Left hindlimb (tissue), 1 donor: Measurements from ENCODE around the gene GGT1.
A peak's percentile ranks its signal among the peaks of the same experiment; 100 is the strongest.
"Not testable (repeated sequence)": the region's sequence is repeated elsewhere in the genome, so short reads cannot be mapped to it uniquely, and the experiment has no call there.

Source experiments
- DNase-seq: peaks from one replicate; pipeline ENCODE4 v3.0.0-alpha.2; 2018

Gene GGT1

DNA sequence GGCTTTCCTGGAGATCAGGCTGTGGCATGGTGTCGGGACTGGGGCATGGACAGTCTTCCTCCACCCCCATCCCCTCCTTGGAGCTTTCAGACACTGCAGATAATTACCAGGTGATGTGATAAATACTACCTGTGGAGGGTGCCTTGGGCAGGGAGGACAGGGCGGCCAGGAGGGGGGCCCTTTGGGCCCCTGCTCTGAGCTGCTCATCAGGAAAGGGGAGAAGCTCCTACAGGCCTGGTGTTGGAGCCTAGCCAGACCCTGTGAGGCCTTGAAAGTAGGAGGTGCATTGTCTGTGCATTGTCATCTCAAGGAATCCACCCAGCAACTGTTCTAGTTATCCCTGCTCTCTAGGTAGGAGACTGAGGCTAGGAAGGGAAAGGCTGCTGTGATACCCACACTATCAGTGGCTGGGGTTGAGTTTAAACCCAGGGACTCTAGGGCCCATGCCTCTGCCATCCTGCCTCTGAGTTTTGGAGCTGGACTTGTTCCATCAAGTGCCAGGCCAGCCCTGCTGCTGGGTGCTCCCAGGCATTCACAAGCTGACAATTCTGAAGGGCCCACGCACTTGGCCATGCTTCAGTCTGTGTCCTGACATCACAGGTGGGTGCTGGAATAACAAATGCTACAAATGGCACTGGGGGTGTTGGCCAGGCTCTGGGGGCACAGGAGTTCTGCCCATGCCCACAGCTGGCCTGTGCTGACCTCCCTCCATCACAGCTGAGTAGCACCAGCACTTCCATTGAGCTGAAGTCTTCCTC is 2.9 kb upstream of the GGT1 start:
- DNase-seq, result not testable (repeated sequence)

DNA sequence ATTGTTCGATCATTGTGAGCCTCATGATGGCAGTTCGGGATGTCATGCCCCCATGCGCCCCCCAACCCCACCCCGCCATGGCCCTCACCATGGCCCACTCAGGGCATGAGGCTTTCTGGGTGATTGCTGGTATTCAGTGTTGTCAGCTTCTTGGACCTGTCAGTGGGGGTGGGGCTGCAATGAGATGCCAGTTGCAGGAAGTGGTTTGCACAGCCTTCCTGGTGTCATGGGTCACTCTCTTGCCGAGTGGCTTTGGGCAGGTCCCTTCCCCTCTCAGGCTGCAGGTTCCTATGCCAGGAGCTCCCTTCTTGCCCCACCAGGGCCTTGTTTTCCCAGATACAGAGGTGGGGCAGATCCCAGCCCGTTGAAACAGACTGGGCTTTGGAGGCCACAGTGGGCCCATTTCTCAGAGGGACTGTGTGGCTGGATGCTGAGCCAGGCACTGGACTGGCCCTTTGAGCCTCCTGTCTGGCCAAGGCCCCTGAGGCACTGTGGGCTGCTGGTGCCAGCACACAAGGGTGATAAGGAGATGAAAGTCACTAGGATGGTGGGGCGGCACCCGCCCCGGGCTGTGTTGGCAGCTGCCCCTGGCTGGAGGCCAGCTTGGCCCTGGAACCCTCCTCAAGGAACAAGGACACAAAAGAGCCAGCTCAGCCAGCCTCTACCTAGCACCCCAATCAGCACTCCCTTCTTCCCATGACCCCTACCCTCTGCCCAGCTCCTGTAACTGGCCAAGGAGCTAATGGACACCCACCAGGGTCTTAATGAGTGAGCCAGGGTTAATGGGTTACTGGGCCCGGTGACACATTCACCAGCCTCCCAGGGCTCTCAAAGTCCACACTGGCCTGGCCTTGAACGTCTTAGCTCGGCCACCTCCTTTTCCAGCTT is 1.5 kb upstream of the GGT1 start:
- DNase-seq, result no peak

DNA sequence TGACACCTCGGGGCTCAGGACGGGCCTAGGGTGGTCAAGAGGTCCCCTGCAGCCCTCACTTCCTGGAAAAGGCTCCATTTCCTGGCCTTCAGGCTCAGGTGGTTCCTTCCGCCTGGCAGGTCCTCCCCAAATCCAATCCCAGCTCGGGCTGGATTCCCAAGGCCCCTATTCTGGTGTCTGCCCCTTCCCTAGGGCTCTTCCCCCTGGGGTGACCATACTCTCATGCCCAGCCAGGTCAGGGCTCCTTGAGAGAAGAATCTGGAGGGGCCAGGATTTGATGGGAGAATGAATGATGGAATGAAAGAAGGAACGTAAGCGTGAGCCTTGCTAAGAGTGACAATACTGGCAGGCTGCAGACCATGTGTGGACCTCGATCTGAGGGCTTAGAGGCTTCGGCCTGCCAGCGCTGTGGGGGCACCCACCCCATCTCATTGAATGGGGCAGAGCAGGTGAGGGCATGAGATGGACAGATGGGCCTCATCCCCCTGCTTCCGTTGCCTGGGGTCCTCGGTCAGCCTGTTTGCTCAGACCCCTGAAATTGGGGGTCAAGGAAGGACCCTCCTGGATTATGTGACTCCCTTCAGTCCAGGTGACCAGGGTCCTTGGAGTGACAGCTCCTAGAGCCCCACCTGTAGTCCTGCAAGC is 766 bp upstream of the GGT1 start:
- DNase-seq, result not testable (repeated sequence)

DNA sequence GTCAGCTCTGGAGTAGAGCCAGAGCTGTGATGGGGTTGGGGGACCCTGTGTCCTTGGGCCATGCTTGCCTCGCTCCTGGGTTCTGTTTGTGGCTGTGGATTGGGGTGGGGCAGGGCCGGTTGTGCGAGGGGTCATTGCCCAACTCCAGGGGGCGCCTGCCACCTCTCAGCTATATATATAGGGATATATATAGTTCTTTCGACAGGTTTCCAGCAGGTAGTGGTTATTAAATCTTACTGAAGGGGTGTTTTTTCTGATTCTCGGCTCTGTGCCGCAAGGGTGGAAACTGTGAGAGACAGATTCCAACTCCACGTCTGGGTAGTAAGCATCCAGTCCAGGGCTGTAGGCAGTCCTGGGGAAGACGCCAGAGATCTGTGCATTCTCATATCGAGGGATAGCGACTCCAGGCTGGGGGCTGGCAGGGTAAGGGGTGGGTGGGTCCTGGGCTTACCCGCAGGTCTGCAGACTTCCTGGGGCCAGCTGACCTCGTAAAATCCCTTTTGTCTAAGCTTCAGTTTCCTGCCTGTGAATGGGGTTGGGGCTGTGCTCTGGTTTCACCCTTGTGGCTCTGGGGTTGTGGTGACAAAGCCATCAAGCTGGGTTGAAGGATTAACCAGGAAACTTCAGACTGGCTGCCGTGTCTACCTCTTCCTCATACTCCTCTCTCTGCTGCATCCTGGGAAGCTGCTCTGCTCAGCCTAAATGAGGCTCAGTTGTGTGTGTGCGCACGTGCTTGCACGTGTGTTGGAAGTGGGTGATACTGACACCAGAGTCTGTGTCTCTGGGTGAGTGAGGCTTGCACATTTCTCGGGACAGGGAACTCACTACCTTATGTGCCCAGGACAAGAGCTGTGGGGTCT is 1.0 kb downstream of the GGT1 start:
- DNase-seq, result peak; percentile 47

DNA sequence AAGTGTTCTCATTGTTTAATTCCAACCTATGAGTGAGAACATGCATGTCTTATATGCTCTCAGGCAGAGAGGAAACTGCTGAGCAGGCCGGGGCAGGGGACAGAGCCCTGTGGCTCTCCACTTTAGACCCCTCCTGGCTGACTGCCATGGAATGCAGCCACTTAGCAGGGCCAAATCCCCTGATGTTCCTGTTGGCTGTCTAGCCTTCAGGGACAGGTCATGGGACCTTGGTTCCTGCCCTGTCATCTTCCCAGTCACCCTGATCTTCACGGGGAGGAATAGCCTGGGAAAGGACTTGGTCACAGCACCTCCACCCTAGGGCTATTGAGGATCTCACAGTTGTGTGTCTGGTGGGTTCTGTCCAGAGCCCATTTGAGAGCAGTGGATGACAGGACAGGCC is 3.3 kb downstream of the GGT1 start:
- not testable (repeated sequence) for DNase-seq

DNA sequence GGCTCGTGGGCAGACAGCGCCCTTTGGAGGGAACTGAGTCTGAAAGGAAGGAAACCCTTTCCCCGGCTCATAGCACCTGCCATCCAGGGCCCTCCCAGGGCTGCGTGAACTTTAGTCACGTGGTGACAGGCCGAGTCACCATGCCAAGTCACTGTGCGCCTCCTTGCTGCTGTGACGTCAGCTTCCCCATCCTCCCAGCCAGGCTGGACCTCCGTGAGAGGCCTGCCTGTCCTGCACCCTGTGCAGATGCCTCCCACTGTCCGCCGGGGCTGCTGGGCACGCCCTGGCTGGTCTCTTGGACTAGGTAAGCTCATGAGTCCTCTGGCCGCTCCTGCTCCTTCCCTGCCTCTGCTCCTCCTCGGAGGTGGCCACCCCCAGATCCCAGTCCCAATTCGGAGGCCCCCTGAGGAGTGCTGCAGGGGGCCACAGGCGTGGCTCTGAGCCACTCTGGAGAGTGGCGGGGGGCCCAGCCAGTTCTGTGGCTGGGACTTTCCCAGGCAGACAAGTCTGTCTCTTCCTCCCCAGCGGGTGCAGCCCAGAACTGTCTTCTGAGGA is 4.5 kb downstream of the GGT1 start:
- DNase-seq, result not testable (repeated sequence)

DNA sequence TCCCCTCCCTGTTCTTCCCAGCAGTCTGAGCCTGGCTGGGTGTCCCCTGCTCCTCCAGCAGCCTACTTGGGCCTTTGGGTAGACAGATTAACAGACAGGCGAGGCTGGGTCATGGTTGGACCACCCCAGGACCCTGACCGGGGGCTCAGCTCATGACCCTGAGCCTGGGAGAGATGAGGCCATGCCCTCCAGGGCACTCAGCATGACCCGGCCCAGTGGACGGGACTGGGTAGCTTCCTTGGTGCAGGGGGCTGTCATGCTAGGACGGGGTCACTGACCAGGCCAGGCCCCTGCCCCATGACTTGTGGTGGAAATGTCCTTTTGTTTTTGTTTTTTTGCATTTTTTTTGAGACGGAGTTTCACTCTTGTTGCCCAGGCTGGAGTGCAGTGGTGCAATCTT is 5.3 kb downstream of the GGT1 start:
- DNase-seq, result not testable (repeated sequence)

DNA sequence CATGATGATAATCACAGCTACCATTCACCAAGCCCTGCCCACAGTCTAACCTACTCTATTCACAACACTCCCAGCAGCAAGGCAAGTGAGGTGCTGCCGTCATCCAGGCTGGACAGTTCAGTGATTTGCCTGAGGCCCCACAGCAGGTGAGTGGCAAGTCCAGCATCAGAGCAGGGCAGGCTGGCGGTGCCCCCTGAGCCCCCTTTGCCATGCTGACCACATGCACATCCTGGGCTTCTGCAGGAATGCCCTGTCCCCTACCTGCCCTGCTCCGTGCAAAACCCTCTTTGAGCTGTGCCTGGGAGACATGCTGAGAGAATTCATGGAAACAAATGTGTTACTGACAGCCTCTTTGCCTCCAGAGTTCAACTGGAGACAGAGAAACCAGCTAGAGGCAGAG is 6.9 kb downstream of the GGT1 start:
- DNase-seq, result not testable (repeated sequence)

DNA sequence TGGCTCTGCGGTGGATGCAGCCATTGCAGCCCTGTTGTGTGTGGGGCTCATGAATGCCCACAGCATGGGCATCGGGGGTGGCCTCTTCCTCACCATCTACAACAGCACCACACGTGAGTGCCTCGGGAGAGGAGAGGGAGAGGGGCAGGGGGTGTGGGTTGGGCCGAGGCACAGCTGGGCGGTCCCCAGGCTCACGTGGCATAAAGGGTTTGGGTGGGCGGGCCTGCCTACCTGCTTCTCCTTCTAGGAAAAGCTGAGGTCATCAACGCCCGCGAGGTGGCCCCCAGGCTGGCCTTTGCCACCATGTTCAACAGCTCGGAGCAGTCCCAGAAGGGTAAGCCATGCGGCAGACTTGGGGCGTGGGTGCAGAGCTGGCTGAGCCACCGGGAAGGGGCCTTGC is 11.8 kb downstream of the GGT1 start:
- DNase-seq, result not testable (repeated sequence)

DNA sequence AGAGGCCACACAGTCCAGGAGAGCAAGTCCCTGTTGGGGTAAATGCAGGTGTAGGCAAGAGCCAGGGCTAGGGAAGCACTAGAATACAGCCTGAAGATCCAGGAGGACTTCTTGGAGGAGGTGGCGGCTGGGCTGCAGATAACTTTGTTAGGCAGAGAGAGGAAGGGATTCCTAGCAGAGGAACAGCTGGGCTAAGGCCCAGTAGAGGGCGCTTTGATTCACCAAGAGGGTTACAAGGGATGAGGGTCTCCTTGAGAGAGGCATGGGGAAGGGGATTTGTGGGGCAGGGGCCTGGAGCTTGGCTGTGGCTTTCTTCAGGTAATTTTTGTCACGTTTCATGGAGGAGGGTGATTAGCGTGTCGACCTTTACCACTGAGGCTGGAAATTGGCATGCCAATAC is 18.3 kb downstream of the GGT1 start:
- not testable (repeated sequence) for DNase-seq

DNA sequence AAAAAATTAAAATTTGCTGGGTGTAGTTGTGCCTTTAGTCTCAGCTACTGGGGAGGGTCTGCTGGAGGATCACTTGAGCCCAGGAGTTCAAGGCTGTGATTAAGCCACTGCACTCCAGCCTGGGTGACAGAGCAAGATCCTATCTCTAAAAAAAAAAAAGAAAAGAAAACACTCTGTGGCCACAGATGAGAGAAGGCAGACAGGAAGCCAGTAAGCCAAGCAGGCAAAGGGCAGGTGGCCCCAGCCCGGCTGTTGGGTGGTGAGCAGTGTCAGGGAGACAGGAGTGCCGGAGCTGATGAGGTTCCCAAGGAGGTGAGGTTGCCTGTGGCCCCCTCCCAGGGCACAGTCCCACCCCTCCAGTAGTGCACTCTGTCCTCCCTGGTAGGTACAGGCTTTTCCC is 19.6 kb downstream of the GGT1 start:
- DNase-seq, result not testable (repeated sequence)

DNA sequence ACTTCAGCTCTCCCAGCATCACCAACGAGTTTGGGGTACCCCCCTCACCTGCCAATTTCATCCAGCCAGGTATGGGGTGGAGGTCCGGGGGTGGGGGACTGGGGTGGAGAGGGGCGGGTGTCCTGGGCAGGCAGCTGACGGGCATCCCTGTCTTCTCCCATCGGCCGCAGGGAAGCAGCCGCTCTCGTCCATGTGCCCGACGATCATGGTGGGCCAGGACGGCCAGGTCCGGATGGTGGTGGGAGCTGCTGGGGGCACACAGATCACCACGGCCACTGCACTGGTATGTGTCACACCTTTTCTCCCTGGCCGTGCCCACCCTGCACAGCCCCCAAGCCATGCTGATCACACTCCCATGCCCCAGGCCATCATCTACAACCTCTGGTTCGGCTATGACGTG is 24.9 kb downstream of the GGT1 start:
- DNase-seq, result not testable (repeated sequence)

DNA sequence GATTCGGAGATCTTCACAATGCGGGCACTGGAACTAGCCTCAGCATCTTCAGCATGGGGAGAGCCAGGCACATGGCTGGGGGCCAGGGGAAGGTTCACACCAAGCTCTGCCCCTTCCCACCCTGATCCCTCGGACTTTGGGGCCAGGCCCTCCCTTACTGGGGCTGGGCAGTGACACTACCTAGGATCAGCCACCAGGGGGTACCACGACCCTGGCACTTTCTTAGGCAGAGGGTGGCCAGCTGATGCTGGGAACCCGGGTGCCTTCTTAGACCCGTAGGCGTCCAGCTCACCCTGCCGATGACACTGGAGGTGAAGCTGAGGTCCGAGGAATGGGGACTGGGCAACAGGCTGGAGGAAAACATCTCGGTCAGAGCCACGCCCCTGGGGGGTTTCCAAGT is 26.1 kb downstream of the GGT1 start:
- not testable (repeated sequence) for DNase-seq

DNA sequence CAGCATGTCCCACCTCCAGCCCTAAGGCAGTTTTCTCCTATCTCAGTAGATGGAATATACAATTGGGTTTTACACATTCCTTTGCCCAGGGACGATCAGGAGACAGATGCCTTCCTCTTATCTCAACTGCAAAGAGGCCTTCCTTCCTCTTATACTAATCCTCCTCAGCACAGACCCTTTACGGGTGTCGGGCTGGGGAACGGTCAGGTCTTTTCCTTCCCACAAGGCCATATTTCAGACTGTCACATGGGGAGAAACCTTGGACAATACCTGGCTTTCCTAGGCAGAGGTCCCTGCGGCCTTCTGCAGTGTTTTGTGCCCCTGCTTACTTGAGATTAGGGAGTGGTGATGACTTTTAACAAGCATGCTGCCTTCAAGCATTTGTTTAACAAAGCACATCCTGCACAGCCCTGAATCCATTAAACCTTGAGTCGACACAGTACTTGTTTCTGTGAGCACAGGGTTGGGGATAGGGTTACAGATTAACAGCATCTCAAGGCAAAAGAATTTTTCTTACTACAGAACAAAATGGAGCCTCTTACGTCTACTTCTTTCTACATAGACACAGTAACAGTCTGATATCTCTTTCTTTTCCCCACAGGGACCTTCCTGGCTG is 27.9 kb downstream of the GGT1 start:
- DNase-seq, result not testable (repeated sequence)

DNA sequence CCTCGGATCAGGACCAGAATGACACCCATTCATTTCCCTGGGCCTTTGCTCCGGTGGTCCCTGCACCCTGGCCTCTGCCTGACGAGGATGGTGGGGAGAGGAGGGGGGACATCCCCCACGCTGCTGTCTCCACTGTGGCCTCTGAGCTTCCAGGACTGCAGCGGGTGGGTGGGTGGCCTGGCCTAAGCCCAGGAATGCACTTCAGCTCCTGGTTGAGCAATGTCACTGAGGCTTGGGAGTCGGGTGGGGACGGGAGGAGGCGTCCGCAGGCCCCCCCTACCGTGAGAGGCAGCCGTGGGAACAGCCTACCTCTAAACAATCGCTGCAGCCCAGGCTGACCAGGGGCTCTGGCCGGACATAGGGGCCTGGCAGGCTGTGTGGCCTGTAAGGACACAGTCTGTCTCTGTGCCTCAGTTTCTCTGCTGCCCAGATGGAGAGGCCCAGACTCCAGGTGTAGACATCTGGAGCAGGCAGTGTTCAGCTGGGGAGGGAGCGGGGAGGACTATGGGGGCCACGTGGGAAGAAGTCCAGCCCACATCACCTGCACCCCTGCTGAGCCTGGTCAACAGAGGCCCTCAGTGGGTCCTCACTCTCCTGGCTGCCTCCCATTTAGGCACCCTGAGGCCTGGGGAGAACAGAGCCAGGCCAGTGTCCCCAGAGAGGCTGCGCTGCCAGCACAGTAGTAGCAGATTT is 28.6 kb downstream of the GGT1 start:
- DNase-seq, result peak; percentile 36

DNA sequence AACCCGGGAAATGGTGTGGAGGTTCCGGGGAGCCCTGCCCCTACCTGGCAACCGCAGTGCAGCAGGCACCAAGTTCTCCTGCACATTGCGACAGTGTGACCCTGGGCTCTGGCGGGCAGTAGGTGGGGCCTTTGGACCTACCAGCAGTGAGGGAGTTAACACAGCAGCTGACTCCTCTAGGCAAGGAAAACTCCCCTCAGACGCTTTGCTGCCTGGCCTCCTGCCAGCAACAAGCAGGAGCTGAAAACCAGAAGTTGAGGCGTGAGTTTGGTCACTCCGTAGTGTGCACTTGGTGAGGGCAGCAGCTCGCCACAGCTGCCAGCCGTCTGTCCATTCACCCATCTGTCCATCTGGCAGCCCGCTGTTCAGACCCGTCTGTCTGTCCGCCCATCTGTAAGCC is 29.6 kb downstream of the GGT1 start:
- DNase-seq, result not testable (repeated sequence)

DNA sequence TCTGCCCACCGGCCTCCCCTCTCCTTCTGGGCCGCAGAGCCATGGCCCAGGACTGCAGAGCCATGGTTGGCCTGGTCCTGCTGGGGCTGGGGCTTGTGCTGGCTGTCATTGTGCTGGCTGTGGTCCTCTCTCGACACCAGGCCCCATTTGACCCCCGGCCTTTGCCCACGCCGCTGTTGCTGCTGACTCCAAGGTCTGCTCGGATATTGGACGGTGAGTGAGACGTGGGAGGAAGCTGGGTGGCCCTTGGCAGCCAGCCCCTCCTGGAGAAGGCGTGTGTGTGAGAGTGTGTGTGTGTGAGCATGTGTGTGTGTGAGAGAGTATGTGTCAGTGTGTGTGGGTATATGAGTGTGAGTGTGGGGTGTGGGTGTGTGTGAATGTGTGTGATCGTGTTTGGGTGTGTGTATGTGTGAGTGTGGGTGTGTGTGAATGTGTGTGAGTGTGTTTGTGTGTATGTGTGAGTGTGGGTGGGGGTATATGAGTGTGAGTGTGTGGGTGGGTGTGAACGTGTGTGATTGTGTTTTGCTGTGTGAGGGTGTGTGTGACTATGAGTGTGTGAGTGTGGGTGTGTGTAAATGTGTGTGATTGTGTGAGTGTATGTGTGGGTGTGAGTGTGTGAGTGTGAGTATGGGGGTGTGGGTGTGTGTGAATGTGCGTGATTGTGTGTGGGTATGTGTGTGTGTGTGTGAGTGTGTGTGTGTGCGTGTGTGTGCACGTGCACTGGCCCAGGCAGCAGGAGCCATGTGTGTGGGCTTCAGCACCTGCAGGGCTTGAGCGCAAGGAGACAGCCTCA is 30.4 kb downstream of the GGT1 start:
- peak; percentile 51 for DNase-seq

DNA sequence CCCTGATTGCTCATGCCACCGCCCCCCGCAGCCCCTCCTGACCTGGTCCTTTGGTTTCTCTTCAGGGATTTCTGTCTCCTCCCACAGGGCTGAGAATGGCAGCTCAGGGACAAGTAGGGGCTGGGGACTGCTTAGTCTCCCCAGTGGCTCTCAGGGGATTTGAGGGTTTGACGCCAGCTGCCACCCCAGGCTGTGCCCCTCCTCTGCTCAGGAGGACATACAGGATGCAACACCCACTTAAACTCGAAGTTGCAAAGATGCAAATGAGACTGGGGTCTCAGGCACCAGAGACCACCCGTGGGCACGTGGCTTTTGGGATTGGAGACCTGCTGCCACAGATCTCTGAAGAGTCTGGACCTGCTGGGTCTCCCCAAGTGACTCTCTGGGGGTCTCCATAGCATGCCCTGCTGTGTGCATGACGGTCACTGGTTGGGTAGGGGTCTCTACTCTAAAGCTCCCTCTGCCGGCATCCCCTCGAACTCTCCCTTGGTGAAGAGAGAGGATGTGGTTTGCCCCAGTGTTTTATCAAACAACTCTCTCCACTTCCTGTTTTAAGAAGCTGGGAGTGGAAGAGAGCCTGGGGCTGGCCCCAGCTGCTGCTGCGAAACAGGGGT is 31.9 kb downstream of the GGT1 start:
- not testable (repeated sequence) for DNase-seq

DNA sequence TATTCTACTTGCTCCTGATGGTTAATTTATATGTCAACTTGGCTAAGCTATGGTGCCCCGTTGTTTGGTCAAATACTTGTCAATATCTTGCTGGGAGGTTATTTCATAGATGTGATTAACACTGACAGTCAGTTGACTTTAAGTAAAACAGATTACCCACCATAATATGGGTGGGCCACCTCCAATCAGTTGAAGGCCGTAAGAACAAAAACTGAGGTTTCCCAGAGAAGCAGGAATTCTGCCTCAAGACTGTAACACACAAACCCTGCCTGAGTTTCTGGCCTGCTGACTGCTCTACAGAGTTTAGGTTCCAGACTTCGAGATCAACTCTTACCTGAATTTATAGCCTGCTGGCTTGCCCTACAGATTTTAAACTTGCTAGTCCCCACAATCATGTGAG is 33.5 kb downstream of the GGT1 start:
- not testable (repeated sequence) for DNase-seq

DNA sequence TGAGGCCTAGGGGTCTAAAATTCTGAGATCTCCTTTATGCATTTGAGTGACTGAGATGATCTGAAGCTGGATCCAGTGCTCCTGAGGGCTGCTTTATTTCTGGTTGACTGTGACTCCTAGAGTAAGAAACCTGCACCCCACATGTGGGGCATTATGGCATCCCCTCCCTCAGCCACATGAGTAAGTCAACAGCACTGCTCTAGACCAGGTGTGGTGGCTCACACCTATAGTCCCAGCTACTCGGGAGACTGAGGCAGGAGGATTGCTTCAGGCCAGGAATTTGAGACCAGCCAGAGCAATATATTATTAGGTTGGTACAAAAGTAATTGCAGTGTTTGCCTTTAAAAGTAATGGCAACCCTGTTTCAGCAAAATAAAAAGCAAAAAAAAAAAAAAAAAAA is 39.3 kb downstream of the GGT1 start:
- DNase-seq, result not testable (repeated sequence)
